Effector memory CD4-positive, alpha-beta T cell (primary cell): ENCODE measurements around the gene PPY.
"Not testable (repeated sequence)": the region's sequence is repeated elsewhere in the genome, so short reads cannot be mapped to it uniquely, and the experiment has no call there.

Experiments
- DNase-seq, 3 donors: peaks; one replicate each; pipeline ENCODE4 v3.0.0-alpha.2; 2020
- H3K27ac ChIP-seq: 2 replicates; pipeline ENCODE4 v1.7.0; 2013; ENCODE audit warnings: mild to moderate bottlenecking, low read length, moderate library complexity; ENCODE audit not compliant: insufficient read depth, poor library complexity, severe bottlenecking
- H3K27me3 ChIP-seq: replicated peaks from 2 replicates; pipeline ENCODE4 v1.7.0; 2013; ENCODE audit warnings: mild to moderate bottlenecking, low read length; ENCODE audit not compliant: insufficient read depth, control insufficient read depth, poor library complexity, severe bottlenecking
- H3K36me3 ChIP-seq: 2 replicates; pipeline ENCODE4 v1.7.0; 2013; ENCODE audit warnings: mild to moderate bottlenecking, low read length, moderate library complexity; ENCODE audit not compliant: control insufficient read depth, insufficient read depth
- H3K4me1 ChIP-seq: 2 replicates; pipeline ENCODE4 v1.7.0; 2013; ENCODE audit warnings: low read length, mild to moderate bottlenecking; ENCODE audit not compliant: control insufficient read depth, insufficient read depth, poor library complexity, severe bottlenecking
- H3K4me3 ChIP-seq: 2 replicates; pipeline ENCODE4 v1.7.0; 2013; ENCODE audit warnings: low read length, low read depth, mild to moderate bottlenecking; ENCODE audit not compliant: insufficient read depth, poor library complexity, severe bottlenecking
- H3K9me3 ChIP-seq: 2 replicates; pipeline ENCODE4 v1.7.0; 2013; ENCODE audit warnings: mild to moderate bottlenecking, low read length, moderate library complexity; ENCODE audit not compliant: control insufficient read depth

The PPY gene

DNA sequence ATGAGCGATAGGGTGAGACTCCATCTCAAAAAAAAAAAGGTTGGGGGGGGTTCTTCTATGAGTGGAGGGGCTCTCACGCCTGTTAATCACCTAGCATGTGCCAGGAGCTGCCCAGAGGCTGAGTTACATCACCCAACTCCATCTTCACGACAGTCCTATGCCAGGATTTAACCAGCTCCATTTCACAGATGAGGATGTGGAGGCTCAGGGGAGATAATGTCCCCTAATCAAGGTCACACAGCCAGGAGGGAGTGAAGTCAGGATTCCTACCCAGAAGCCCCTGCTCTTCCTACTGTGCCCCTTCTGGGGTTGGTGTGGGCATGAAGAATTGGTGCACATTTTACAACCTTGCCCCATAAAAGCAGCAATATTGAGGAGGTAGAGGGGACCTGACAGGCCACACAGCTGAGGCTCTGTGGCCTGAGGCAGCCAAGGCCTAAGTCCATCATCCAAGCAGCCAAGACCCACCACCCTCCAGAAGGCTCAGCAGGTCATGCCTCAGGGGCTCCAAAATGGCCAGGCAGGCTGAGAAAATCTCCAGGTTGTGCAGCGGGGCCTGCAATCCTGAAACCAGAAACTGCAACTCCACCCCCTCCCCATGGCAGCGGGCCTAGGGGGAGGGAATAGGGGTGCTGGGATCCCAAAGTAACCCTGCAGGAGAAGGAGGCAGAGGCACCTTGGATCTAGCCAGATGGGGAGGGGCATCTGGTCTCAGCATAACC lies 6.9 kb downstream of the PPY start:
- no peaks in the 10 kb centered on the region for H3K27me3 ChIP-seq
- no peaks in the 10 kb centered on the region for H3K36me3 ChIP-seq
- H3K27ac ChIP-seq: no peak overlapping the region
- no peak overlapping the region for H3K4me3 ChIP-seq
- peaks cover 9% of the 10 kb centered on the region for H3K4me1 ChIP-seq
- H3K9me3 ChIP-seq: no peaks in the 10 kb centered on the region
- no peak for DNase-seq

DNA sequence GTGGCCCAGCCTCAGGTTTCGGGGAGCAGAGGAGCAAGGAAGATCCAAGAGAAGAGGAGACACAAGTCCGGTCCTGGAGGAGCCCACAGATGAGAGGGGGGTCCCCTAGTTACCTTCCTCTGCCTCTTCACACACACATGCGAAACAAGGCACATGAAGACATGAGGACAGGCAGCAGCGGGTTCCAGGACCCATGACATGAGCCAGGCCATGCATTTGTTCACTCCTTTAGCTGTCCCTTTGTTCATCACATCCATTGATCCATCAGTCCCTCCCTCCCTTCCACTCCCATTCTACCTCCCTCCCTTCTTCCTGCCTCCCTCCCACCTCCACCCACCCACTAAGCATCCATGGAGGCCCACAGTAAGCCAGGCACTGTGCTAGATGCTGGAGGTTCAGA lies 9.4 kb downstream of the PPY start:
- H3K27me3 ChIP-seq: no peaks in the 10 kb centered on the region
- H3K9me3 ChIP-seq: no peaks in the 10 kb centered on the region
- no peak overlapping the region for H3K4me3 ChIP-seq
- H3K36me3 ChIP-seq: no peaks in the 10 kb centered on the region
- no peak overlapping the region for H3K27ac ChIP-seq
- DNase-seq: no peak
- H3K4me1 ChIP-seq: peaks cover 6% of the 10 kb centered on the region

GRCh38 chr17:43932357-43932756 lies 9.9 kb downstream of the PPY start:
- H3K27ac ChIP-seq: no peak overlapping the region
- H3K27me3 ChIP-seq: no peaks in the 10 kb centered on the region
- no peak for DNase-seq
- H3K4me3 ChIP-seq: no peak overlapping the region
- H3K4me1 ChIP-seq: peaks cover 9% of the 10 kb centered on the region
- H3K9me3 ChIP-seq: no peaks in the 10 kb centered on the region
- H3K36me3 ChIP-seq: no peaks in the 10 kb centered on the region

DNA sequence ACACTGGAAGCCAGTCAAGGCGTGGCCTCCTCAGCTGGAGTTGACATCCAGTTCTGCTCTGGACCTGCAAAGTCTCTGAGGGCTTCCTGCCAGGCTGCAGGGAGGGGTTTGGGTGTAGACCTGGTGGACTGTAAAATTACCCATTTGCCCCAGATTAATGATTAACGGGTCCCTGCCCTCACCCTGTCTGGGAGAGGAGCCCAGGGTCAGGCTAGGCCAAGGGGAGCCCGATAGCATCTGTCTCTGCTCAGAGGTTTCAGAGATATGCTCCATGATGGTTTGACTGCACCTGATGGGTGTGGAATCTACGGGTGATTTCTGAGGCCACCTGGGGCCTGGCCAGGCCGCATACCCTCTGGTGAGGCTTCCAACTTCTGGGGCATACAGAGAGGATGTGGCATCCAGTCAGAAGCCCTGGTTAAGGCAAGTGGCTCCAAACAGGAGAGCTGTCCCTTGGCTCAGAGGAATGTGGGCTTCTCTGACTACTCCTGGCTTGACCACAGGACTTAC lies 11.2 kb downstream of the PPY start:
- H3K36me3 ChIP-seq: no peaks in the 10 kb centered on the region
- DNase-seq: no peak
- no peak overlapping the region for H3K4me3 ChIP-seq
- no peaks in the 10 kb centered on the region for H3K27me3 ChIP-seq
- H3K4me1 ChIP-seq: peaks cover 17% of the 10 kb centered on the region
- H3K27ac ChIP-seq: no peak overlapping the region
- no peaks in the 10 kb centered on the region for H3K9me3 ChIP-seq

DNA sequence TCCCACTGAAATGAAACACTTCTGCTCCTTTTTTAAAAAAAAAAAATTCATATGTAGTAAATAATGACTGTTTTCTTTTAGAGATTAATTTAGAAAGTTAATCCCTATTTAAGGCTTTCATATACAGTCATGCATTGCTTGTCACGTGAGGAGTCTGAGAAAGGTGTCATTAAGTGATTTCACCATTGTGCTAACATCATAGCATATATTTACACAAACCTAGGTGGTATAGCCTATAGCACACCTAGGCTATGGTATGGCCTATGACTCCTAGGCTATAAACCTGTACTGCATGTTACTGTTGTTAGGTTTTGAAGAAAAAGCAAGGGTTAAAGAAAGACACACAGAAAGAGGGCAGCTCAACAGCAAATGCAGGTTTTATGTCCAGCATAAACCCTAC lies 13.7 kb downstream of the PPY start:
- peaks cover 17% of the 10 kb centered on the region for H3K4me1 ChIP-seq
- H3K4me3 ChIP-seq: no peak overlapping the region
- DNase-seq: no peak
- H3K36me3 ChIP-seq: no peaks in the 10 kb centered on the region
- no peaks in the 10 kb centered on the region for H3K27me3 ChIP-seq
- H3K27ac ChIP-seq: no peak overlapping the region
- H3K9me3 ChIP-seq: no peaks in the 10 kb centered on the region

DNA sequence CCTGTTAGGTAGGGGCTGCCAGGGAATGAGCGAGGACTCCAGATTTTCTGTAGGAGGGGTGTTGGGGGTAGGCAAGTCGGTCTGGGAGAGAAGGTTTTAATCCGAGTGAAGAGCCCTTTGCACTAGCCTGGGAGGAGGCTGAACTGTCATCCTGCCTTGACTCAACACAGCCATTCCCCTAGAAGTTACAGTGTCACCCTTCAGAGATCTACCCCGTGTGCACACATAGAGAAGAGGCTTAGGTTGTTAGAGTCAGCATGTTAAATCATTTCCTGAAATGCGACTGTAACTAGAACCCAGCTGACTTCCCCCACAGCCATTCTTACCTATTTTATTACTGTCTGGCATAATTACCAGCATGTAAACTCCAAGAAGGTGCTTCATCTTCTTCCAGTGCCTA lies 14.3 kb downstream of the PPY start:
- peak overlapping the region; percentile 24 for H3K4me3 ChIP-seq
- not testable (repeated sequence) for H3K27ac ChIP-seq, H3K27me3 ChIP-seq, DNase-seq, H3K36me3 ChIP-seq, H3K9me3 ChIP-seq
- H3K4me1 ChIP-seq: peaks cover 17% of the 10 kb centered on the region

- Histone ChIP-seq H3K9me3 (no peaks in the 10 kb centered on the region), H3K27me3 (no peaks in the 10 kb centered on the region), H3K36me3 (no peaks in the 10 kb centered on the region), H3K27ac (no peak overlapping the region), H3K4me3 (peak overlapping the region; percentile 24), H3K4me1 (peaks cover 17% of the 10 kb centered on the region)
- DNase-seq: no peak
Measured at GRCh38 chr17:43927060-43927864, 15.0 kb downstream of the PPY start.

DNA sequence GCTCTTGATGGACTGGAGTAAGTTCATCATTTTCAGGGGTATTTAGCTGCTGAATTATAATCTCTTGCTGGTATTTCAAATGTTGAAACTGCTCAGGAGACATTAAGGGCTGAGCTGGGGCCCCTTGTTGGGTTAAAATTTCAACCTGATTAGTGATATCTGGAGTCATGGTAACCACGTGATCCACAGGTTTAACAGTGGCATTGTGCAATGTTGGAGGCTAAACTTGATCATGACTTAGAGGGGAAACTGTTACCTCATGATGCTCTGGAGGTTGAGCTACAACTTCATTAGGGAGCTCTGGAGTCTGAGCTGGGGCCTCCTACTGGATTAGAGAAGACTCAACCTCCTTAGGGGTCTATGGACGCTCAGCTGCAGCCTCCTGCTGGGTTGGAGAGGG lies 17.7 kb downstream of the PPY start:
- Histone ChIP-seq H3K4me3 (no peak overlapping the region), H3K27me3 (no peaks in the 10 kb centered on the region), H3K9me3 (no peaks in the 10 kb centered on the region), H3K27ac (no peak overlapping the region), H3K36me3 (no peaks in the 10 kb centered on the region), H3K4me1 (peaks cover 17% of the 10 kb centered on the region)
- DNase-seq: no peak

GRCh38 chr17:43920500-43921095 lies 21.7 kb downstream of the PPY start:
- Histone ChIP-seq H3K36me3 (no peaks in the 10 kb centered on the region), H3K27me3 (no peaks in the 10 kb centered on the region), H3K4me3 (no peak overlapping the region), H3K9me3 (no peaks in the 10 kb centered on the region), H3K27ac (no peak overlapping the region), H3K4me1 (peaks cover 7% of the 10 kb centered on the region)
- no peak for DNase-seq

DNA sequence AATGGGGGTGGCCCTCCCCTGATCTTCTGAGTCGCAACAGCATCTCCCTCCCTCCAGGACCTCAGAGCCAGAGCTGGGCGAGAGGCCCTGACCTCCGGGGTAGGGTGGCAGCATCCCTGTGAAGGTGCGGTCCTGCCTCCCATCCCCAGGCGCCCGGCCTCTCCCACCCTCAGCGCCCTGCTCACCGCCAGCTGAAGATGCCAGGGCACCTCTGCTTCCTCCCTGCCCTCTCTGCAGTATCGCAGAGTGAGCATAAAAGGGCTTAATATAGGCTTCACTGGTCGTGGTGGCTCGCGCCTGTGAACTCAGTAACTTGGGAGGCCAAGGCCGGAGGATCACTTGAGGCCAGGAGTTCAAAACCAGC lies 24.3 kb downstream of the PPY start:
- H3K4me3 ChIP-seq: peak overlapping the region; percentile 54
- peaks cover 7% of the 10 kb centered on the region for H3K4me1 ChIP-seq
- no peak for DNase-seq
- H3K27me3 ChIP-seq: no peaks in the 10 kb centered on the region
- H3K9me3 ChIP-seq: no peaks in the 10 kb centered on the region
- no peaks in the 10 kb centered on the region for H3K36me3 ChIP-seq
- H3K27ac ChIP-seq: no peak overlapping the region
